Left renal cortex interstitium (tissue), 4 donors: ENCODE measurements around the gene IRF2BP2. TPM values are rescaled to one million over a fixed set of nuclear protein-coding genes. Genes with fewer than 3 reads are reported as not detected.

Experiments
- DNase-seq, 4 donors: peaks; one replicate each; pipeline ENCODE4 v3.0.0-alpha.2; 2013; ENCODE audit warnings: low read depth in 4 of 4, low spot score in 2 of 4, missing footprints in 1 of 4
- polyA plus RNA-seq, 4 donors: library from polyadenylated mRNA; unstranded; fragments of 120-200 nt; gene quantifications; one replicate each; pipeline ENCODE4 v1.2.1, GENCODE V29; 2013; ENCODE audit not compliant: insufficient read length in 4 of 4

IRF2BP2 gene
- 100 to 1,000 TPM; 133 to 178 (median 139) TPM for polyA plus RNA-seq

GRCh38 chr1:234610061-234610665, at the start of gene IRF2BP2:
IRF2BP2 (minus strand) TSS chr1:234610178; CDS start chr1:234609494, 684 bp downstream.
- peak in 1 of 4 donors; percentile 87 for DNase-seq

GRCh38 chr1:234659538-234659937, 49.6 kb upstream of the IRF2BP2 start:
- no peak for DNase-seq

DNA sequence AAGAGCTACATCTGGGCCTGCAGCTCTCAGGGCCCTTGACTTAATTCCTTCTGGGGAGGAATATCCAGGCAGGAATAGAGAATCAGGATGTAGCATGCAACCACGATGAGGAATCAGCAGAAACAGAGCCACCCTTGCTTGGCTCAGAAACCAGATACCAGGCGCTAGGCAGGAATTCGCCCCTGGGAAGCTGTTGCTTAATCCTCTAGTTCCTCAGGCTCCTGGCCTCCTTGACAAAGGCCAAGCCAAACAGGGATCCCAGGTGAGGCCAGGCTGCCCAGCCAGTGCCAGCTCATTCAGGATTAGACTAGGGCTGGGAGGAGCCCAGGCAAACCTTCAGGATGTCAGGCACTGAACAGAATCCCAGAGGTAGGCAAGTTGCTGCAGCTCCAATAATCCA, 48.2 kb upstream of the IRF2BP2 start:
- DNase-seq, result no peak

DNA sequence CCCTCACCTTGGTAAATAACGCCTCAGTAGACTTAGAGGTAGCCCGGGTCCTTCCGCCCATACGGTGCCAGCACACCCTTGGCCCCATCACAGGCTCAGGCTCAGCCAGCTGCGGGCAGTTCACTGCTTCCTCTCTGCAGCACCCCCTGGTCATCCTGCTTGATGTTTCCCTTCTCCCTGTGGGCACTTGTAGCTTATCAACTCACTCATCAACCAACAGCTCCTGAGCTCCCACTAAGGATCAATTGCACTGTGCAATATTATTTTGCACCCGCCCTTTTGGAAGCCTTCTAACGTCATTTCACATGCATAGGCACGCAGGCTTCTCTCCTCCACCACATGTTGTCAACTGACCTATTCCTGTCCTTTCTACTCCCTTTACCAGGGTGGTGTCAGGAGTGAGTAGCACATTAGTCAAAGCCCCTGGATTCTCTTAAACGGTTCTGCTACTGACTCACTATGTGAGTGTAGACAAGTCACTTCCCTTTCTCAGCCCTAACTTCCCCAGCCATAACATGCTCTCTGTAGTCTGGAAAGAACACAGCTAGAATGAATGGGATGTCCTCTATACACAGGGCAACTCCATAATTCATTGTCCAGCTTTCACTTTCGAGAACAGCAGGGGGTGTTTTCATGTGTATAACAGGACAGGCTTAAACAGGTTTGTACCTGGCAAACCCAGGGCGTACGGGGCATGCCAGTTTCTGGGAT, 47.1 kb upstream of the IRF2BP2 start:
- no peak for DNase-seq

DNA sequence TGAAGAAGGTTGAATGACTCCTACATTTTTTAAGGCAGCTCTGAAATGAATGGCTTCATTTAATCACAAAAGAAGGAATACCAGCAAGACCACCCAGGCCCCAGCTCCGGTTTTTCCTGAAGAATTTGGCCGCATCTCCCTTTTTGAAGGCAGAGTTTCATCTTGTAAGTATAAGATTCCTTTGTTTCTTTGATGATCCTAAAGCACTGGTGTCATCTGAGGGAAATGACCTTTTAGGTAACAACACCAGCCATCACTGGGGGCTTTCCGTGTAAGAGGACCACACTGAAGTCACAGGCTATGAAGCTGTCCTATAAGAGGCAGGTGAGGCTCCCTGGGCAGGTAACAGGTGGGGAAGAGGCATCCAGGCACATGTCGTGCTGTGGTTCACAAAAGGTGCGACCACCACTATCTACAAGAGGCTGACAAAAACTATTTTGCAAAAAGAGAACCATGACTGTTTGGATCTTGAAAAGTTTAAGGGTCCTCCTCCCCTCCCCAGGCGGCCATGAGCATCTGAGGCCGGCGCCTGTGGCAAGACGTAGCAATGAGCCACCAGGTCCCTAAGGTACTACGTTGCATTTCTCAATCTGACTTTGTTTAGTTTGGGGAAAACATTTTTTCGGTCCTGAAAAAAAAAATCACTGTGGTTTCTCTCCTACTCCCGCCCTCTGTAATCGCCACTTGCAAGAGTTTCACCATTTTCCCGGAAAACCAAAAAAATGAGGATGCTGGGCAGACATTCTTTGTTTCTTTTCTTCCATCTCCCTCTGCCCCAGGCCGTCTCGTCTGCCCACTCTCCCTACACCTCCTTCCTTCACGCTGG, 46.3 kb upstream of the IRF2BP2 start:
- no peak for DNase-seq

DNA sequence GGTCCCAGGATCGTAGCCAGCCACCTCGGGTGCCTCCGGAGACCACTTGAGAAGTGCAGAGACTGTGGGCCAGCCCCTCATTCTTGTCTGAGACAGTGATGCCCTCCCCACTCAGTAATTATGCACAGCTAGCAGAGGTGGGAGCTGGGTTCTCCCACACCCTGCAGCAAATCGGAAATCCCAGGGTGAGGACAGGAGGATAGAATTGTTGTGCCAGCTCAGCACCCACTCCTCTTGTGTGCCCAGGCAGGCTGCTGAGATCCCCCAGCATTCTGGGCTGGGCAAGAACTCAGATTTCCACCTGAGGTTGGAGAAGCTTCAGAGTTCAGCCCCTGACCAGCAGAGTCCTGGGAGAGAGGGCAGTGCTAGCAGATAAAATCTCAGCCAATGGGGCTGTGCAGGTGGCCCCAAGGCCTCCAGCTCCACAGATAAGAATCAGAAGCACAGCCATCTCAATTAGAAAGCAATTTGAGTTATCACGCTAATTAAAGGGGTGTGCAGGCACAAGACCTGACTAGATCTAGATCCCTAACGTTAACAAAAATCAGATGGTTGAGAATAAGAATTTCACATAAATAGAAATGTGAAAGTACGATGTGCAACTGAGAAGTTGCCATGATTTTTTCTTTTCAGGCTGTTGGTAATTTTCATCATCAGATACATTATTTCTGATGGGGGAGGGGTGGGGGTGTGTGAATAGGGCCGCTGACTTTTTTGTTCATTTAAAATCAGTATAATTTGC, 45.5 kb upstream of the IRF2BP2 start:
- no peak for DNase-seq

- no peak for DNase-seq
These were observed 44.2 kb upstream of the IRF2BP2 start for GRCh38 chr1:234654002-234654733.

- no peak for DNase-seq
These were observed 39.6 kb upstream of the IRF2BP2 start for GRCh38 chr1:234649432-234650081.

DNA sequence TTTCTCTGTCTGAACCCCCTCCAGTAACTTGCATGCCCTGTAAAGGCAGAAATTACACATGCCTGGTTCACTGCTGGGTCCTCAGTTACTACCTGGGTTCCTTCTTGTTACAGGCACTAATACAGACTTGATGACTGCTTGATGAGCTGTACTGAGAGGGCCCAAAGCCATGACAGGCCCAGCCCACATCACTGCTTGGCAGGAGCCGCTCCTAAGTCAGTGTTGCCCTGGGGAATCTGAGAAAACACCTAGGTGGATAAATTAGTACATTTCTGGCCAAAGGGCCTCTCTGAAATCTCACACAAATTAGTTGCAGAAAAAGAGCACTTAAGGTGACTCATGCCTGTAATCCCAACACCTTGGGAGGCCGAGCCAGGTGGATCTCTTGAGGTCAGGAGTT, 37.8 kb upstream of the IRF2BP2 start:
- DNase-seq, result no peak

GRCh38 chr1:234647245-234647644, 37.3 kb upstream of the IRF2BP2 start:
- DNase-seq, result no peak

DNA sequence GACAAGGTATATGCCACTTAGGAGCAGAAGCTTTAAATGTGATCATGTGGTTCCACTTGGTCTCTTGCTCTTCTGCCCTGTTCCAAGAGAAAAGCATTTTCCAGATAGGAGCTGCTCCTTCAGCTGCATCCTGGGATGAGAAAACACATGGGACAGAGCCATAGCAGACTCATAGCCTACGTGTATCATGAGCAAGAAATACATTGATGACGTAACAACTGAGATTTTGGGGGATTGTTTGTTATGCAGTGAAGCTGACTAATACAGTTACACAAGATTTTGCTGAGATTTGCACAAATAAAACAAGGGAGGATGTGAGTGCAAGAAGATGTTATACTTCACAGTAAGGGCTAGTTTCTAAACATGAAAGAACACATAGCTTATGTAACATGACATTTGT, 36.0 kb upstream of the IRF2BP2 start:
- DNase-seq, result no peak

GRCh38 chr1:234645474-234645953, 35.5 kb upstream of the IRF2BP2 start:
- DNase-seq, result no peak

DNA sequence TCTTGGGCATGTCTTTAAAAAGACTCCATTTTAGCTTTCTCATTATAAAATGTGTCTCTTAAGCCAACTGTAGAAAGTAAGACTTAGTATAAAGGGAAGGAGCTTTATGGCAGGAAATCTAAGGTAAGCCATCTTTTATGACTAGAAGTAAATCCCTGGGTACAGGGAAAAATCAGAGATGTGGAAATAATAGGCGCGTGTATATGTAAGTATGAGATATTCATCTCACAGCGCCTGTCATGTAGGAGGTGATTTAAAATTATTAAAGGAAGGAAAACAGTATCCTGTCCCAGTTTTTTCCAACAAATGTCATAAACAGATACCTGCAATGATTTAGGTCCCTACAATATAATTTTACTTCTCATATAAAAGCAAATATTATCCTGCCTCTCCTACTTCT, 35.0 kb upstream of the IRF2BP2 start:
- DNase-seq, result no peak

- no peak for DNase-seq
These were observed 33.8 kb upstream of the IRF2BP2 start for GRCh38 chr1:234643850-234644134.

GRCh38 chr1:234643111-234643849, 33.3 kb upstream of the IRF2BP2 start:
- no peak for DNase-seq

DNA sequence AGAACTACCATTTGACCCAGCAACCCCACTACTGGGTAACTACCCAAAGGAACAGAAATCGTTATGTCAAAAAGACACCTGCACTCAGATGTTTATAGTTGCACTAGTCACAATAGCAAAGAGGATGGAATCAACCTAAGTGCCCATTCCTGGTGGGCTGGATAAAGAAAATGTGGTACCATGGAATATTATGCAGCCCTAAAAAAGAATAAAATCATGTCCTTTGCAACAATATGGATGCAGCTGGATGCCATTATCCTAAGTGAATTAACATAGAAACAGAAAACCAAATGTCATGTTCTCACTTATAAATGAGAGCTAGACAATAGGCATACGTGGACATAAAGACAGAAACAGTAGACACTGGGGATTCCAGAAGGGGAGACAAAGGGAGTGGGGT, 32.5 kb upstream of the IRF2BP2 start:
- no peak for DNase-seq

- no peak for DNase-seq
These were observed 30.0 kb upstream of the IRF2BP2 start for GRCh38 chr1:234639961-234640360.

GRCh38 chr1:234638832-234639799, 29.1 kb upstream of the IRF2BP2 start:
- no peak for DNase-seq
